Common myeloid progenitor, CD34-positive (primary cell): Measurements from ENCODE around the gene GALNT11.

Experiments used
- CTCF ChIA-PET: fragments of 350-600 bp; sonication (Branson Sonifier 250); formaldehyde crosslinking; loops from one replicate; lab custom pipeline; 2021; ENCODE audit warnings: antibody characterized with exemption; lab: Charles Lee
- POLR2A ChIA-PET: fragments of 350-600 bp; sonication (Branson Sonifier 250); formaldehyde crosslinking; loops from one replicate; lab custom pipeline; 2021; ENCODE audit warnings: antibody characterized with exemption; lab: Charles Lee
- DNase-seq, 3 donors: peaks; one replicate each; pipeline versions ENCODE4 v3.0.0 to v3.0.0-alpha.2; 2013
- H3K27ac ChIP-seq, 2 experiments: 1 replicate in 1 of 2; 2 replicates in 1 of 2; pipeline ENCODE4 v1.7.0; 2013; ENCODE audit warnings: inconsistent platforms in 2 of 2, low read length in 2 of 2, mild to moderate bottlenecking in 2 of 2, low read depth in 1 of 2, moderate library complexity in 1 of 2; ENCODE audit not compliant: severe bottlenecking in 2 of 2, insufficient read depth in 1 of 2, poor library complexity in 1 of 2
- H3K27me3 ChIP-seq, 5 experiments: replicated peaks in 2 of 5; 1 replicate in 3 of 5; 2 replicates in 2 of 5; pipeline versions ENCODE4 v1.6.1 to v1.7.0; 2013; ENCODE audit warnings: low read length in 4 of 5, mild to moderate bottlenecking in 2 of 5, moderate library complexity in 2 of 5, inconsistent platforms in 1 of 5; ENCODE audit not compliant: insufficient read depth in 5 of 5, control insufficient read depth in 4 of 5
- H3K36me3 ChIP-seq, 4 experiments: 1 replicate in 2 of 4; 2 replicates in 2 of 4; pipeline versions ENCODE4 v1.6.1 to v1.7.0; 2013; ENCODE audit warnings: low read length in 3 of 4, control low read depth in 1 of 4, mild to moderate bottlenecking in 1 of 4; ENCODE audit not compliant: control insufficient read depth in 4 of 4, insufficient read depth in 4 of 4
- H3K4me1 ChIP-seq, 4 experiments: 1 replicate in 3 of 4; 2 replicates in 1 of 4; pipeline versions ENCODE4 v1.6.1 to v1.7.1; 2013; ENCODE audit warnings: low read length in 3 of 4, mild to moderate bottlenecking in 3 of 4, control low read depth in 1 of 4, inconsistent platforms in 1 of 4, moderate library complexity in 1 of 4; ENCODE audit not compliant: control insufficient read depth in 4 of 4, insufficient read depth in 4 of 4; ENCODE audit errors: control extremely low read depth in 1 of 4
- H3K4me3 ChIP-seq, 7 experiments: 1 replicate in 4 of 7; 2 replicates in 3 of 7; pipeline versions ENCODE4 v1.5.1 to v1.7.0; 2013; ENCODE audit warnings: mild to moderate bottlenecking in 7 of 7, low read length in 6 of 7, moderate library complexity in 6 of 7, inconsistent platforms in 2 of 7, low read depth in 2 of 7, control low read depth in 1 of 7; ENCODE audit not compliant: insufficient read depth in 4 of 7, control insufficient read depth in 1 of 7; ENCODE audit errors: extremely low read depth in 1 of 7
- H3K9me3 ChIP-seq, 5 experiments: 1 replicate in 4 of 5; 2 replicates in 1 of 5; pipeline versions ENCODE4 v1.6.1 to v1.7.1; 2013; ENCODE audit warnings: low read length in 4 of 5, mild to moderate bottlenecking in 2 of 5, inconsistent platforms in 1 of 5, low read depth in 1 of 5, moderate library complexity in 1 of 5; ENCODE audit not compliant: control insufficient read depth in 4 of 5, insufficient read depth in 2 of 5; ENCODE audit errors: control extremely low read depth in 1 of 5
- WGBS: methylation state at CpG from one replicate; pipeline ENCODE4 v1.1.5; 2013; ENCODE audit not compliant: insufficient coverage; 5-methylcytosine and 5-hydroxymethylcytosine counted together

The GALNT11 gene

DNA sequence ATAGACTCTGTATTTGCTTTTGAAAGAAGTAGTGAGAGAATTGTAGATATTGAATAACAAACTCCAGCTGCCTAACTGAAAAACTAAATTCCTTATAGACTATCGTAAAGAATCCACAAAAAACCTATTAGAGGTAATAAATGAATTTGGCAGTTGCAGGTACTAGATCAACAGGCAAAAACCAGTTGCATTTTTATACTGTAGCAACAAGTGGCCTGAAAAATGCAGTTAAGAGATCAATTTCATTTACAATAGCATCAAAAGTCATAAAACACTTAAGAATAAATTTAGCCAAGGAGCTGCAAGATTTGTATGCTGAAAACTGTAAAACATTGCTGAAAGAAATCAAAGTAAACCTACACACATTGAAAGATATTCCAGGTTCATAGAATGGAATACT, 70.3 kb downstream of the GALNT11 start:
- H3K27me3 ChIP-seq = no peaks in the 10 kb centered on the region
- peaks cover 0 to under 1% (median 0%) of the 10 kb centered on the region in 5 experiments for H3K9me3 ChIP-seq
- peaks cover 0 to 6% (median under 1%) of the 10 kb centered on the region in 4 experiments for H3K36me3 ChIP-seq
- CTCF ChIA-PET = interaction anchor here (0.6 kb wide), 2 partner anchors 293 to 454 kb away, joined by 3 to 5 read pairs; no protein-coding TSS in a partner anchor
- POLR2A ChIA-PET = interaction anchor here (0.6 kb wide), 1 partner anchor 8 kb away, joined by 3 read pairs; no protein-coding TSS in a partner anchor
- no peak overlapping the region for H3K27ac ChIP-seq
- no peaks in the 10 kb centered on the region for H3K4me1 ChIP-seq
- no peak overlapping the region for H3K4me3 ChIP-seq
- no CpG with 5 or more reads among the region's 1 CpG for whole genome bisulfite sequencing
- DNase-seq = no peak

DNA sequence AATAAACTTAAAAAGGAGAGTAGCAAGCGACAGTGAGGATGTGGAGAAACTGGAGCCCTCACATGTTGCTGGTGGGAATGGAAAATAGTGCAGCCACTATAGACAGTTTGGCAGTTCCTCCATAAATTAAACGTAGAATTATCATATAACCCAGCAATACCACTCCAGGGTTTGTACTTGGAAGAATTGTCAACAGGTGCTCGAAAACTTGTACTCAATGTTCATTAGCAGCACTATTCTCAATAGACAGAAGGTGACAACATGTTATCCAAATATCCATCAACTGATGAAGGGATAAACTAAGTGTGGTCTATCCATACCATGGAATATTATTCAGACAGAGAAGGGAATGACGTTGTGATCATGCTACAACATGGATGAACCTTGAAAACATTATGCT, 71.9 kb downstream of the GALNT11 start:
- no peak for DNase-seq
- Histone ChIP-seq H3K36me3 (peaks cover 0 to 10% (median 4%) of the 10 kb centered on the region in 4 experiments), H3K27me3 (no peaks in the 10 kb centered on the region), H3K9me3 (no peaks in the 10 kb centered on the region), H3K4me3 (no peak overlapping the region), H3K27ac (no peak overlapping the region), H3K4me1 (no peaks in the 10 kb centered on the region)
- WGBS = 100% methylated on average over 1 of the region's 4 CpGs
- CTCF ChIA-PET = interaction anchor here (1.1 kb wide), 1 partner anchor 10 kb away, joined by 4 read pairs; no protein-coding TSS in a partner anchor
- POLR2A ChIA-PET = no interaction called here

GRCh38 chr7:152103066-152103465, 77.6 kb downstream of the GALNT11 start:
- H3K9me3 ChIP-seq = no peaks in the 10 kb centered on the region
- no peaks in the 10 kb centered on the region for H3K27me3 ChIP-seq
- no peaks in the 10 kb centered on the region for H3K4me1 ChIP-seq
- CTCF ChIA-PET = no interaction called here
- peaks cover 5 to 16% (median 13%) of the 10 kb centered on the region in 4 experiments for H3K36me3 ChIP-seq
- POLR2A ChIA-PET = interaction anchor here (1.0 kb wide), 1 partner anchor 46 kb away, joined by 4 read pairs; no protein-coding TSS in a partner anchor
- WGBS = 100% methylated on average over 4 of the region's 7 CpGs
- DNase-seq = no peak
- H3K4me3 ChIP-seq = no peak overlapping the region
- H3K27ac ChIP-seq = no peak overlapping the region

GRCh38 chr7:152103691-152104090, 78.2 kb downstream of the GALNT11 start:
- POLR2A ChIA-PET = interaction anchor here (0.7 to 1.0 kb wide), 2 partner anchors 8 to 45 kb away, joined by 3 to 4 read pairs; no protein-coding TSS in a partner anchor
- WGBS = 100% methylated on average over 2 of the region's 5 CpGs

DNA sequence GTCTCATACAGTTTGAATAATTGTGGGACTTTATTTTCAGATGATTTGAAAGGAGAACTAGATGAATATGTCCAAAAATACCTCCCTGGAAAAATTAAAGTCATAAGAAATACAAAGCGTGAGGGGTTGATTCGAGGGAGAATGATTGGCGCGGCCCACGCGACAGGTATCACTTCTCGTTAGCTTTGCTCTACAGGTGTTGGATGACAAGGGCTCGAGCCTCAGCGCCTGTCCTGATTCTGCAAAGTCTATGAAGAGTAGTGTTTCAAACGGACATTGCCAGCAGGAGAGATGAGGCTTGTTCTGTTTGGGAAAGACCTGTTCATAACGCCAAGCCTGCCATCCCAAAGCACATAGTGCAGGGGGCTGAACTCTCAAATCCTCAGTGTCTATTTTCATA, 79.7 kb downstream of the GALNT11 start:
- 98% methylated on average over 10 of the region's 11 CpGs for WGBS
- Histone ChIP-seq H3K27me3 (no peaks in the 10 kb centered on the region), H3K4me3 (no peak overlapping the region), H3K27ac (no peak overlapping the region), H3K9me3 (no peaks in the 10 kb centered on the region), H3K36me3 (peaks cover 5 to 22% (median 18%) of the 10 kb centered on the region in 4 experiments), H3K4me1 (no peaks in the 10 kb centered on the region)
- DNase-seq = no peak
- ChIA-PET POLR2A (no interaction called here), CTCF (no interaction called here)

More at GRCh38 chr7:152103691-152104090, 78.2 kb downstream of the GALNT11 start:
- H3K4me1 ChIP-seq = no peaks in the 10 kb centered on the region
- no peak overlapping the region for H3K4me3 ChIP-seq
- no peaks in the 10 kb centered on the region for H3K9me3 ChIP-seq
- H3K36me3 ChIP-seq = peaks cover 5 to 17% (median 15%) of the 10 kb centered on the region in 4 experiments
- no peak for DNase-seq
- CTCF ChIA-PET = no interaction called here
- no peaks in the 10 kb centered on the region for H3K27me3 ChIP-seq
- no peak overlapping the region for H3K27ac ChIP-seq

- 96% methylated on average over 2 of the region's 4 CpGs for WGBS
- no peaks in the 10 kb centered on the region for H3K4me1 ChIP-seq
- no peaks in the 10 kb centered on the region for H3K27me3 ChIP-seq
- H3K36me3 ChIP-seq = peaks cover 5 to 28% (median 18%) of the 10 kb centered on the region in 4 experiments
- no peak for DNase-seq
- ChIA-PET CTCF (interaction anchor here (1.7 kb wide), 1 partner anchor 10 kb away, joined by 4 read pairs; no protein-coding TSS in a partner anchor), POLR2A (interaction anchor here (0.6 kb wide), 1 partner anchor 88 kb away, joined by 3 read pairs; no protein-coding TSS in a partner anchor)
- no peak overlapping the region for H3K27ac ChIP-seq
- H3K9me3 ChIP-seq = no peaks in the 10 kb centered on the region
- H3K4me3 ChIP-seq = no peak overlapping the region
These were observed 81.5 kb downstream of the GALNT11 start for GRCh38 chr7:152106990-152107389.

DNA sequence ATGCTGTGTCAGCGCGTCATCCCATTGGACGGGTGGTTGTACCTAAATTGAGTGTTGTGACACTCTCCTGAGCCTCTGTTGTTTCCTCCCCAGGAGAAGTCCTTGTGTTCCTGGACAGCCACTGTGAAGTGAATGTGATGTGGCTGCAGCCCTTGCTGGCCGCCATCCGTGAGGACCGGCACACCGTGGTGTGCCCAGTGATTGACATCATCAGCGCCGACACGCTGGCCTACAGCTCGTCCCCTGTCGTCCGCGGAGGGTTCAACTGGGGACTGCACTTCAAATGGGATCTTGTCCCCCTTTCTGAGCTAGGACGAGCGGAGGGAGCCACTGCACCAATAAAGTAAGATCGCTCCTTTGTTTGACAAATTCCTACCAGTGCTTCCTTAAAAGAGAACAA, 82.5 kb downstream of the GALNT11 start:
- Histone ChIP-seq H3K4me3 (no peak overlapping the region), H3K36me3 (peaks cover 5 to 28% (median 17%) of the 10 kb centered on the region in 4 experiments), H3K9me3 (no peaks in the 10 kb centered on the region), H3K4me1 (no peaks in the 10 kb centered on the region), H3K27me3 (no peaks in the 10 kb centered on the region), H3K27ac (no peak overlapping the region)
- ChIA-PET CTCF (interaction anchor here (1.7 kb wide), 1 partner anchor 11 kb away, joined by 4 read pairs; no protein-coding TSS in a partner anchor), POLR2A (no interaction called here)
- no peak for DNase-seq
- over 99% methylated on average over 14 of the region's 17 CpGs for WGBS
